Small intestine (tissue), 7 donors: ENCODE measurements around the gene ZNF318. TPM values are rescaled to one million over a fixed set of nuclear protein-coding genes. Genes with fewer than 3 reads are reported as not detected.

Experiments
- DNase-seq, 2 donors: peaks; one replicate each; pipeline versions ENCODE4 v3.0.0 to v3.0.0-alpha.2; 2013
- FAIRE-seq: peaks from 2 replicates; lab custom pipeline; 2012; peaks lifted over from hg19 to GRCh38; lab: Jason Lieb, UNC
- H3K27ac ChIP-seq, 3 donors: one replicate each; pipeline ENCODE4 v1.5.1; 2013; ENCODE audit warnings: low read length in 2 of 3, mild to moderate bottlenecking in 2 of 3, control low read depth in 1 of 3, inconsistent platforms in 1 of 3, low read depth in 1 of 3, moderate library complexity in 1 of 3
- H3K27me3 ChIP-seq, 3 donors: one replicate each; pipeline ENCODE4 v1.6.1; 2013; ENCODE audit warnings: low read length in 3 of 3, inconsistent platforms in 1 of 3; ENCODE audit not compliant: control insufficient read depth in 3 of 3, insufficient read depth in 3 of 3
- H3K36me3 ChIP-seq, 3 donors: one replicate each; pipeline ENCODE4 v1.6.1; 2013; ENCODE audit warnings: low read length in 3 of 3, inconsistent platforms in 1 of 3, low read depth in 1 of 3, mild to moderate bottlenecking in 1 of 3, moderate library complexity in 1 of 3; ENCODE audit not compliant: control insufficient read depth in 3 of 3, insufficient read depth in 2 of 3
- H3K4me1 ChIP-seq, 3 donors: one replicate each; pipeline ENCODE4 v1.6.1; 2013; ENCODE audit warnings: low read length in 2 of 3, inconsistent platforms in 1 of 3, low read depth in 1 of 3, mild to moderate bottlenecking in 1 of 3, moderate library complexity in 1 of 3; ENCODE audit not compliant: control insufficient read depth in 3 of 3, insufficient read depth in 2 of 3
- H3K4me3 ChIP-seq, 3 donors: one replicate each; pipeline ENCODE4 v1.5.1; 2013; ENCODE audit warnings: low read length in 3 of 3, control low read depth in 1 of 3, inconsistent platforms in 1 of 3, low read depth in 1 of 3, mild to moderate bottlenecking in 1 of 3, moderate library complexity in 1 of 3
- H3K9me3 ChIP-seq, 2 donors: one replicate each; pipeline ENCODE4 v1.6.1; 2013; ENCODE audit warnings: low read depth in 1 of 2, low read length in 1 of 2; ENCODE audit not compliant: control insufficient read depth in 2 of 2, insufficient read depth in 1 of 2
- WGBS, 3 donors: extraction: QIAGEN DNeasy Blood & Tissue Kit; methylation state at CpG; one replicate each; pipeline ENCODE4 v1.1.7; 2013; 5-methylcytosine and 5-hydroxymethylcytosine counted together
- polyA plus RNA-seq, 4 donors: library from polyadenylated mRNA; stranded (reverse) in 3 of 4; unstranded in 1 of 4; fragments of 200-250 nt in 3 of 4; fragments of 120-200 nt in 1 of 4; gene quantifications; one replicate each; pipeline versions ENCODE4 v1.2.1 to v1.2.3, GENCODE V29; 2013
- donor health status: healthy with polysubstance abuse.
- donor health status: control.
- donor health status: control.
- donor health status: Bipolar disorder and iron deficiency.
- donor health status: healthy.

ZNF318 gene
- polyA plus RNA-seq, 4 donors, result 3.5 to 18.1 (median 5.0) TPM

DNA sequence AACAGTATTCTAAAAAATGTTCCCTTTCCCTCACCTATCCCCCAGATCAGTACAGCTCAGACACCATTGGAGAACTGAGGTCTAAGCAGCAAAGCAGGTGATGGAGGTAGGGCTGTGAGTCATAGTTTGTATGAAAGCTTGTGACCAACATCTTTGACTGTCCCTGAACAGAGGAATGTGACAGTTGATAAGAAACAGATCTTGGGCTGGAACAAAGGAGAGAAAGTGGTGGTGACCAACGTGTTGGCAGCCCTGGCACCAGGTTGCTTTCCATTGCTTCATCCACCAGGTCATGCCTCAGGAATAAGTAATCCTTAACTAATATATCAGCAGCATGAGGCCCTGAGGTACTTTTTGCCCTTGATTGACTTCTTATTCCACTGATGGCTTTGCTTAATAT is 40.9 kb downstream of the ZNF318 start:
- Histone ChIP-seq H3K4me1 (peaks cover 0 to 8% (median 0%) of the 10 kb centered on the region in 3 donors), H3K27me3 (no peaks in the 10 kb centered on the region), H3K9me3 (no peaks in the 10 kb centered on the region), H3K27ac (no peak overlapping the region), H3K4me3 (no peak overlapping the region), H3K36me3 (peaks cover 0 to 16% (median 0%) of the 10 kb centered on the region in 3 donors)
- WGBS, 3 donors, result 9 to 23% (median 23%) methylated on average over 1 of the region's 1 CpG
- DNase-seq (peak; percentile 51 to 54), FAIRE-seq (no peak)

DNA sequence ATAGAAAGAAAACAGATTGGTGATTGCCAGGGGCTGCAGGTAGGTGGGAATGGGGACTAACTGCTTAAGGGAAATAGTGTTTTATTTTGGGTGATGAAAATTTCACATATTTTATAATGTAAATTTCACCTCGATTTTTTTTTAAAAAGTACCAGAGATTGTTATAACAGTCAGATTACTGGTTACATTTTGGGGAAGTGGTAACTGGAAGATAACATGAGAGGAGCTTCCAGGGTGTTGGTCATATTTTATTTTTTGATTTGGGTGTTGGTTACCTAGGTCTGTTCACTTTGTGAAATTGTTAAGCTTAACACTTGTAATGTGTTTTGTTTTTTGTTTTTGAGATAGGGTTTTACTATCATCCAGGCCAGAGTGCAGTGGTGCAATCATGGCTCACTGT is 43.6 kb downstream of the ZNF318 start:
- DNase-seq (no peak), FAIRE-seq (no peak)
- WGBS, 3 donors, result 48 to 72% (median 71%) methylated on average over 1 of the region's 1 CpG
- H3K36me3 ChIP-seq, result peaks cover 0 to 16% (median 0%) of the 10 kb centered on the region in 3 donors
- peaks cover 0 to 8% (median 0%) of the 10 kb centered on the region in 3 donors for H3K4me1 ChIP-seq
- H3K27ac ChIP-seq, result no peak overlapping the region
- H3K27me3 ChIP-seq, result no peaks in the 10 kb centered on the region
- H3K4me3 ChIP-seq, result no peak overlapping the region
- H3K9me3 ChIP-seq, result no peaks in the 10 kb centered on the region

DNA sequence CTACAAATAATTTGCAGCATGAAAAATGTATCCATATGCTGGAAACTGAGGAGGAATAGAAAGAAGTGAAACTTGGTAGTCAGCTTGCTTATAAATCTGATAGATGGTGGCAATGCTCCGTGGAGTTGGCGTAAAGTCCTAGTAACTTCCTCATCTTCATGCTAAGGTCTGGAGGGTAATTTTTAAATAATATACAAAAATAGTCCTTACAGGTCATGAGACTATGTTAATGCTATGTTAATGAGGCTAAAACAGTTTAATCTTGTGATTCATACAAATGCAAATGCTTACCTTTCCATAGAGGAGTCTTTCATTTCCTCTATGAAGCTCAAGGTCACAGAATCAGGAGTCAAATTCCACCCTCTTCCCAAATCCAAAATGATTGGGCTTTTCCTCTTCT is 51.4 kb downstream of the ZNF318 start:
- no peak for DNase-seq
- 89 to 96% (median 92%) methylated on average over 2 of the region's 2 CpGs for WGBS, 3 donors
- Histone ChIP-seq H3K4me1 (peaks cover 0 to 7% (median 0%) of the 10 kb centered on the region in 3 donors), H3K27ac (no peak overlapping the region), H3K36me3 (no peaks in the 10 kb centered on the region), H3K27me3 (no peaks in the 10 kb centered on the region), H3K9me3 (no peaks in the 10 kb centered on the region), H3K4me3 (no peak overlapping the region)
- FAIRE-seq, result no peak

DNA sequence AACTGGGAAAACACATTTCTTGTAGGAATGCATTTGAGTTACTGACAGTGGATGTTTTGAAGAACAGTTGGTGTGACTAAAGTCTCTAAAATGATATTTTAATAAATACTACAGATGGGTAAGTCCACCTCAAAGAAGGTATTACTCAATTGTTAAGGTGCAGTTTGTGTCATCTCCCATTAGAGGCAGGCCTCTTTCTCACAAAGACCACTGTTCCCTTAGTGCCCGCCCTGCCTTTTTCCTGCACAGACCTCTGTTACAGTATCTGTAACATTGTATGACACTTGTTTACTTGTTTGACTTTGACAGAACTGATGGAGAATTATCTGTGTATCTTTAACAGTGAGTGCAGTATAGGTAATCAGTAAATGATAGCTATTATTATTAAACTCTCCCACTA is 55.6 kb downstream of the ZNF318 start:
- DNase-seq, result no peak
- WGBS, 3 donors, result 81 to 100% (median 89%) methylated on average over 1 of the region's 1 CpG
- no peak for FAIRE-seq

DNA sequence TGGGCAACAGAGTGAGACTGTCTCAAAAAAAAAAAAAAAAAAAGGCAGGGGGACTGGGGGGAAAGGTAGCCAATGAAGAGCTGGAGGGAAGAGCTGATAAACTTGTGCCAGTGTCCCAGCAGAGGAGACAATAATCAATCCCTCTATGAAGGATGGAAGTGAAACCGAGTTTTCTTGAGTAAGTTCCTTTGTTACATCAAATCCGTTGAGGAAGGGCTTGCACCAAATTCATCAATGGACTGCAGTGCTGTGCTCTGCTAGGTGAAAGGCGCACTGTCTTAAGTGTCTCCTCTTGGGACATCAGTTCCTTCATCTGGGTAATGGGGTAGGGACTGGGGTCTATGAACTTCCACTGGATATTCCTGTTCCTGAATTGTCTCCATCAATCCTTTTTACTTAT is 57.8 kb downstream of the ZNF318 start:
- Histone ChIP-seq H3K4me1 (peaks cover 0 to 22% (median 5%) of the 10 kb centered on the region in 3 donors), H3K36me3 (no peaks in the 10 kb centered on the region), H3K27ac (no peak overlapping the region), H3K4me3 (no peak overlapping the region), H3K27me3 (peaks cover 0 to 16% (median 0%) of the 10 kb centered on the region in 3 donors), H3K9me3 (no peaks in the 10 kb centered on the region)
- FAIRE-seq, result no peak
- WGBS, 3 donors, result 79 to 82% (median 82%) methylated on average over 3 of the region's 3 CpGs
- no peak for DNase-seq

More for the DNA sequence above, 55.6 kb downstream of the ZNF318 start:
- Histone ChIP-seq H3K27ac (no peak overlapping the region), H3K4me3 (no peak overlapping the region), H3K9me3 (no peaks in the 10 kb centered on the region), H3K36me3 (no peaks in the 10 kb centered on the region), H3K4me1 (peaks cover 0 to 13% (median under 1%) of the 10 kb centered on the region in 3 donors), H3K27me3 (peaks cover 0 to 6% (median 0%) of the 10 kb centered on the region in 3 donors)

DNA sequence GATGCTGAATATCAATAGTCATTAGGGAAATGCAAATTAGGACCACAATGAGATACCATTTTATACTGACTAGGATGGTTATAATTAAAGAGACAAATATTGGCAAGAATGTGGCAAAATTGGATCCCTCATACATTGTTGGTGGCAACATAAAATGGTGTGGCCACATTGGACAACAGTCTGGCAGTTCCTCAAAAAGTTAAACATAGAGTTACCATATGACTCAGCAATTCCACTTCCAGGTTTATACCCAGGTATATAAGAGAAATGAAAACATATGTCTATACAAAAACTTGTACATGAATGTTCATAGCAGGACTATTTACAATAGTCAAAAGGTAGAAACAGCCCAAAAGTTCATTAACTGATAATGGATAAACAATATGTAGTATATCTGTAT is 58.8 kb downstream of the ZNF318 start:
- Histone ChIP-seq H3K36me3 (no peaks in the 10 kb centered on the region), H3K4me1 (peaks cover 0 to 15% (median 5%) of the 10 kb centered on the region in 3 donors), H3K4me3 (no peak overlapping the region), H3K27me3 (peaks cover 0 to 16% (median 0%) of the 10 kb centered on the region in 3 donors), H3K9me3 (no peaks in the 10 kb centered on the region), H3K27ac (no peak overlapping the region)
- DNase-seq, result no peak
- no peak for FAIRE-seq

DNA sequence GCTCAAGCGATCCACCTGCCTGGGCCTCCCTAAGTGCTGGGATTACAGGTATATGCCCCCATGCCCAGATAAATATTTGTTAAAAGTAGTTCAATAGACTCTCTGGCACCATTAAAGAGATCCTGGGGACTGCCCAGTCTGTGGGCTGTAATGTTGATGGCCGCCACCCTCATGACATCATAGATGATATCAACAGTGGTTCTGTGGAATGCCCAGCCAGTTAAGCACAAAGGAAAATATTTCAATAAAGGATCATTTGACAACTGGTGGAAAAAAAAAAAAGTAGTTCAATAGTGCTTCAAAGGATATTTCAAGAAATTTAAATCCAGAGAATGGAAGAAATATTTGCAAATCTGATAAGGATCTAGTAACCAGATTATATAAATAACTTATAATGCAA is 59.3 kb downstream of the ZNF318 start:
- H3K36me3 ChIP-seq, result no peaks in the 10 kb centered on the region
- WGBS, 3 donors, result 95 to 100% (median 98%) methylated on average over 2 of the region's 2 CpGs
- no peak overlapping the region for H3K4me3 ChIP-seq
- no peak for DNase-seq
- no peak for FAIRE-seq
- H3K9me3 ChIP-seq, result no peaks in the 10 kb centered on the region
- peaks cover 0 to 15% (median 5%) of the 10 kb centered on the region in 3 donors for H3K4me1 ChIP-seq
- peaks cover 0 to 16% (median 0%) of the 10 kb centered on the region in 3 donors for H3K27me3 ChIP-seq
- H3K27ac ChIP-seq, result no peak overlapping the region

DNA sequence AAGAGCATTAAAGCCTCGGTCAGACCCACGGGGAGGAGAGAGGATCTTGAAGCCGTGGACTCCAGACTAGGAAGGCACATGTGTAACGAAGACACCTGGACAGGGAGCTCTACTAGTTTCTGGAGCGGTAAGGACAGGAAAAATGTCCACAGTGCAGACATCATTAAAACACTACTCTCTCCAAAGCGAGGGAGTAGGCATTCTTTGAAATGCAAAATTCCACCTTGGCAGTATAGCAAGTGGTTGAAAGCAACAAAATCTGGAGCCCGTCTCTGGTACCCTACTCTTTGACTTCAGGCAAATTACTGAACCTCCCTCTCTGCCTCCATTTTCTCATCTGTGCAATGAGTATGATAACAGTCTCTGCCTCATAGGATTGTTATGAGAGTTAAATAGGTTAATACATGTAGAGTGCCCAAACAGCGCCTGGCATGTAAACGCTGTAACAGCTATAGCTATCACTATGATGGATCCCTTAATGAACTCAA is 60.4 kb downstream of the ZNF318 start:
- no peaks in the 10 kb centered on the region for H3K9me3 ChIP-seq
- H3K36me3 ChIP-seq, result no peaks in the 10 kb centered on the region
- 36 to 39% (median 38%) methylated on average over 9 of the region's 9 CpGs for WGBS, 3 donors
- DNase-seq (no peak), FAIRE-seq (no peak)
- peak overlapping the region in 1 of 3 donors; percentile 35 for H3K4me3 ChIP-seq
- H3K27me3 ChIP-seq, result peaks cover 0 to 16% (median 0%) of the 10 kb centered on the region in 3 donors
- peaks cover 0 to 15% (median 5%) of the 10 kb centered on the region in 3 donors for H3K4me1 ChIP-seq
- H3K27ac ChIP-seq, result no peak overlapping the region
